Skin of body (tissue), 2 donors: ENCODE data around the gene TRAPPC3. TPM values are rescaled to one million over a fixed set of nuclear protein-coding genes. Genes with fewer than 3 reads are reported as not detected.

Source experiments
- DNase-seq: peaks from one replicate; lab custom pipeline; 2025; lab: John Stamatoyannopoulos, UW
- total RNA-seq: library from RNA; depleted of rRNA; stranded (reverse); fragments of >200 nt; gene quantifications from one replicate; pipeline ENCODE4 v1.2.3, GENCODE V29; 2014

TRAPPC3 gene
- total RNA-seq, 1 donor from 2014 or later: 35.7 TPM

DNA sequence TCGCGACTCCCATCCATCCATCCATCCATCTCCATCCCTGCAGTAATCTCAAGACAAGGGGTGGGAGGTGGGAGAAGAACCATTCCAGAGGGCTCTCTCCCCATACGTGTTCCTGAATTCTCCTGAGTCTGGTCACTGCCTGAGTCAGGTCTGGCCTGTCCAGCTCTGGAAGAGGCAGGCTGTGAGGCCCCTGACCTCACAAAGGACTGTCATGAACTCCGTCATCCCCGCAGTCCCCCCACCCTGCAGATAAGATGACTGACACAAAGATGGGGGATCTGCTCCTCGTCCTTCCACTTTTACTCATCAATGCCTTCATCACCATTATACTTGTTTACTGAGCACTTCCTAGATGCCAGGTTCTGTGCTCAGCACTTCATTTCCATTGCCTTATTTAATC is 5.0 kb upstream of the TRAPPC3 start:
- DNase-seq: no peak

DNA sequence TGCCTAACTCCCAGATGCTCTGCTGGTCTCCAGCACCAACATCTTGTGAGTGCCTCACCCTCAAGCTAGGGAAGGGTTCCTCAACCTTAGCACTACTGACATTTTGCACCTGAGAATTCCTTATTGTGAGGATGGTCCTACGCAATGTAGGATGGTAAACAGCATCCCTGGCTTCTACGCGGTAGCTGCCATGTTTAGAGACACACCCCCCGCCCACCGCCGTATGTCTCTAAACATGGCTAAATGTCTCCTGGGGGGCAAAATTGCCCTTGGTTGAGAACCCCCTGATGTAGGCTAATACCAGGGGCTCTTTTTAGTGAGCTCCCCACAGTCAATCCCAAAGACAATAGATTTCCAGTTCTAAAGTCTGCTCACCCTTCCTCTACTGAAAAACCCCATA is 4.2 kb upstream of the TRAPPC3 start:
- no peak for DNase-seq

DNA sequence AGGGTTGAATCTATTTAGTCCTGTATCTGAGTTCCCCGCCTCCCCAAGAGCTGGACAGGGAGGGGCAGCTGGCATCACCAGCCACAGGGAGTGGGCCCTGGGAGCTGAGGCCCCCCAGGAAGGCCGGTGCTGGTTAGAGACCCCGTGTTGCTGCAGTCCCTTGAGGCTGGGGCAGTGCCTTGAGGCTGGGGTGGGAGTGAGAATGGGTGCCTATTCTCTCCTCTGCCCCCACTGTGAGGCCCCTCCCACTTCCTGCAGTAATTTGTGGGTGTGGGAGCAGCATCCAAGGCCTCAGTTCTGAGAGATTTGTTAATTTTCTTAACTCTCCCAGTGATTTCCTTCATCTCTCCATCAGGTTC is 2.5 kb upstream of the TRAPPC3 start:
- no peak for DNase-seq

DNA sequence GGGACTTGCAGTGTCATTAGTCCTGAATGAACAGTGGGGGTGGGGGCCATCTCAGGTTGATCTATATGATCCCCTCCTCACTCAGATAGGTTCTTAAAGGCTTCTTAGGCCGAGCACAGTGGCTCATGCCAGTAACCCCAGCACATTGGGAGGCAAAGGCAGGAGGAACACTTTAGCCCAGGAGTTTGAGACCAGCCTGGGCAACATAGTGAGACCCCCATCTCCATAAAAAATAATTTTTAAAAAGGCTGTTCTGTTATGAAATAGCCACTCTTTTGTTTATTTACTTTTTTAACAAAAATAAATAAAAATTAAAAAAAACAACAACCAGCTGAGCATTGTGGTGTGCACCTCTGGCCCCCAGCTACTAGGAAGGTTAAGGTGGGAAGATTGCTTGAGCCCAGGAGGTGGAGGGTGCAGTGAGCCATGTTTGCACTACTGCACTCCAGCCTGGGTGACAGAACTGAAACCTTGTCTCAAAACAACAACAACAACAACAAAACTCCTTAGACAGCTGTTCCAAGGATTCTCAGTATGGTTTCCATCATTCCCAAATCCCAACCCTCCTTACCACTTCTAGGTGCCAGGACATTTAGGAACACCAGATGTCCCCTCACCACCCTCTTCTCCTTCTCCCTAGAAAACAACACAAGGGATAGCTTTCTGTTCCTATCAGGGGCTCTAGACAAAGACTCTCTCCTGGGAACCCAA is 2.0 kb upstream of the TRAPPC3 start:
- peak; percentile 61 for DNase-seq

DNA sequence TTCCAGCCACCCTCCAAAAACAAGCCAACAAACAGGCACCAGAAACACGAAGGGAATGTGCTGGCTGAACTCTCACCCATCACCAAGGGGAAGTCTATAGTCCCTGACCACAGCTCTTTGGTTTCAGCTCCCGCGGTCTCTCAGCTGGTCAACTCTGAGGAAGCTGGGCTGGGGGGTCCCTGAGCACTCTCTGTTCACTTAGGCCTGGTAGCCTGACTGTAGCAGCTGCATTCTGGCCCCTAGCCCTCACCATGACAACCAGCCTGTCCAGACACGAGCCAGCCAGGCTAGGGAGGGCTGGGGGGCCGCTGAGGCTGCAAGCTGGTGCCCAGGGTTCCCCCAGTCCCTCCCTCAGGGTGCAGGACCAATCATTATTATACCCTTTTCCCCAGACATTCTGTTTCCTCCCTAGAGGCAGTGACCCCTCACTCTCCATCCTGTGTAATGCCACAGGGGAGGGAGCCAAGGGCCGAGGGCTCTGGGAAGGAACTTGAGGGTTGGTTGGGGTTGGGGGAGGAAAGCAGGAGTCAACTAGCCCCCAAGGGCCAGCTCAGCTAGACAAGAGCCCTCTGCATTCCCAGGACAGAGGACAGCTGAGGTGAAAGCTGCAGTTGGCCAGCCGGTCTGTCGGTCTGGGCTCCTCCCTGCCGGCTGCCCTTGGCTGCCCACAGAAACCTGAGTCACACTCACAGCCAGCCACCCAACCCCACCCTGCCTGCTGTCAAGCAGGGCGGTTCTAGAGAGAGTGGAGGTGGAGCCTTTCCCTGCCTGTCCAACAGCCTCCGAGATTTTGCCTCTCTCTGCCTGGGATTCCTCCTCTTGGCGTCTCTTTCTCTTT is 1.2 kb upstream of the TRAPPC3 start:
- peak; percentile 75 for DNase-seq

- DNase-seq: no peak
Measured at GRCh38 chr1:36149973-36150295, 648 bp upstream of the TRAPPC3 start.

DNA sequence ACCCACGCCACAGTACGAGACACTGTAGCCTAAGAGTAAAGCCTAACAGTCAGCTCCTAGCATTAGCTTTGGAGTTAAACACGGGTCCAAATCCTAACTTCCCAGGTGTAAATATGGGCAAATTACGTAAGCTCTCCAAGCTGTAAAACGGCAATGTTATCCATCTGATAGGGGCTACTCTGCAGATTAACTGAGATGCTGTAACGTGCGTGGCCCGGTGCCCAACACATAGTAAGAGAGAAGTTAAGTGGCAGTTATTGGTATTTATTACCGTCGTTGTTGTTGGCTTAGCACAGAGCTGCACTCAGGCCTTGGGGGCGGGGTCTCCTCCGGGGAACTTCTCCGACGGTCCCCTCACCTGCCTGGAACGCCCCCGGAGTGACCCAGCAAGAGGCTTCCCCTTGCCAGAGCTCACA is 457 bp downstream of the TRAPPC3 start:
- DNase-seq: peak; percentile 69

DNA sequence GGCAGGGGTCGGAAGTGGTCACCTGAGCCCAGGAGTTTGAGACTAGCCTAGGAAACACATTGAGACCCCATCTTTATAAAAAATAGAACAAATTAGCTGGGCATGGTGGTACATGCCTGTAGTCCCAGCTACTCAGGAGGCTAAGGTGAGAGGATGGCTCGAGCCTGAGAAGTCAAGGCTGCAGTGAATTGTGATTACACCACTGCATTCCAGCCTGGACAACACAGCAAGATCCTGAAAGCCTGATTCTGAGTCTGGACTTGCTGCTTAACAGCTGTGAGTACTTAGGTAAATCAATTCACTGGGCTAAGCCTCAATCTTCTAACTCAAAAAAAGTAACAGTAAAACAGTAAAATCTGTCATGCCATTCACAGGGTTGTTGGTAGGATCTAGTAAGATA is 4.9 kb downstream of the TRAPPC3 start:
- DNase-seq: no peak

GRCh38 chr1:36143424-36143823 is 5.9 kb downstream of the TRAPPC3 start:
- no peak for DNase-seq

- DNase-seq: no peak
Measured at GRCh38 chr1:36142121-36142520, 7.2 kb downstream of the TRAPPC3 start.

DNA sequence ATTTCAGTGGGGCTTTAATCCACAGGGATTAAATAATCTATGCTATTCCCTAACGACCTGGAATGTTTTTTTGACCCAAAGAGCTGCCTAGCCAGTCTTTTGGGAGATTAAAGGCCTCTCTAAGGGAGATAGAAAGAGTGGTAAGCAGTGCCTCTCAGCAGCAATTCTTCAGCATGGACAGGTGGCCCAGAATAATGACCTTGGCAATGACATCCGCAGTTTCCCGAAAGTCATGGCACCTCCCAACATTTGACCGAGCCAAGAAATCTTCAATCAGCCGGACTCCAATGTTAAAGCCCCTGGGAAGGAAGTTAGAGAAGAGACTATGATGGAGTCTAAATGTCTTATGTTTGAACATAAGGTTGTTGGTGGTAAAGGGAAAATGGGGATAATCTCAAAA is 9.8 kb downstream of the TRAPPC3 start:
- no peak for DNase-seq

DNA sequence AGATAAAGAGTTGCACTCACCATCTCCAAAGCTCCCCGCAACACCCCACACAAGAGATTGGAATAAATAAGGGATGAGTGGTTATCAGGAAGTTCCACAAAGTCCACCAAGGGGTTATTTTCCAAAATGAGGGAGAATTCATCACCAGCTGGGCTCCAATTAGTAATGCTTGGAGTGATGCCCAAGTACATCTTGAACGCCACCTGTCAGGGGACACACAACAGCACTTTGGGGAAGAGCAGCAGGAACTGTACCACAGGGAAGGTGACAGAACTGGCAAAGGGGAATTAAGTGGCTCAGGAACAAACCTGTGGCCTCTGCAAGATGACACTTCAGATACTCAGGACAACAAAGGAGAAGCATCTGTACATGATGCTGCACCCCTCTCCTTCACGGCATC is 11.5 kb downstream of the TRAPPC3 start:
- DNase-seq: no peak

DNA sequence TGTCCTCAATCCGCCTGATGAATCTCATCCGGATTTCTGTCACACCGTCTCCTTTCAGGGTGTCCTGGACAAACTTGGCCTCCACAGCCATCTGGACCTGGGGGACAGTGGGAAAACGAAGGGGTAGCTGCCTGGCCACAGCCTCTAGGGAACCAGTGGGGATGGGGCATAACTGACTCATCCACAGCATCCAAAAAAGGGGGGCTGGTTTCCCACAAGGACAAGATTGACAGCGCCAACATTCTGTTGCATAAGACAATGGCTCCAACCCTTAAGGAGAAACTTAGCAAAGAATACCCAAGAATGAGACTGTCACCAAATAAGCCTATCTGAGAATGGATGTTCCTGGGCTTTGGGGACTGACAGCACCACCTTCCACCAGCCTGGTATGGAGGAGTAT is 12.1 kb downstream of the TRAPPC3 start:
- DNase-seq: no peak

DNA sequence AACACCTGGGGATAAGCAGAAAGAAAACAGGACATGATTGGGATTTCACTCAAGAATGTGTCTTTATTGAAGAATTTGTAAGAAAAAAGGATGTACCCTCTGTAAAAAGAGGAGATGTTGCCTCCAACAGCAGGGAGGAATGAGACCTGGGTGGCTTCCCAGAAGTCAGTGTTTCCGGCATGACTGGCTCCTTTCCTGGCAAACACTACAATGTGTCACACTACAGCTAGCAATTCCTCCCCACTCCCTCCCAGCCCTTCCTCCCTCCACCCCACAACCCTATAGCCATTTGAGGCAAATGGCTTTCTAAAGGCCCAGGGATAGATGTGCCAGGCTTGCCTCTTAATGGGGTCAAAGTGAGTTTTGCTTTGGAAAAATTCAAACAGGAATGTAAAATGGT is 12.8 kb downstream of the TRAPPC3 start:
- DNase-seq: no peak

- no peak for DNase-seq
Measured at GRCh38 chr1:36135796-36136195, 13.5 kb downstream of the TRAPPC3 start.

DNA sequence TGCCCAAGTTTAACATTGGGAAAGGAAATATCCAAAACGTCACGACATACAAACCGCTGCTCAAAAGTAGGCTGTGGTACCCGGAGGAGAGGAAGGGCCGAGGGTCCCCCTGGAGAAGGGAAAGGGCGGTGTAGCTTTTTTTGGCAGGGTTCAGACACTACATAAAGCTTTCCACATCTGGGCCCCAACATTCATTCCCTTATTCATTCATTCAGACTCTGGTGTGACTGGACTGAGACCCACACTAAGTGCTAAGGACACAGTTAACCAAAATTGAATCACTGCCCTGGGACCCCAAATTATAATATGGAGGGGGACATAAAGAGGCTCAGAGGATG is 14.0 kb downstream of the TRAPPC3 start:
- DNase-seq: no peak

GRCh38 chr1:36134505-36135329 is 14.6 kb downstream of the TRAPPC3 start:
- DNase-seq: peak; percentile 54

- DNase-seq: no peak
Measured at GRCh38 chr1:36134031-36134430, 15.3 kb downstream of the TRAPPC3 start.

DNA sequence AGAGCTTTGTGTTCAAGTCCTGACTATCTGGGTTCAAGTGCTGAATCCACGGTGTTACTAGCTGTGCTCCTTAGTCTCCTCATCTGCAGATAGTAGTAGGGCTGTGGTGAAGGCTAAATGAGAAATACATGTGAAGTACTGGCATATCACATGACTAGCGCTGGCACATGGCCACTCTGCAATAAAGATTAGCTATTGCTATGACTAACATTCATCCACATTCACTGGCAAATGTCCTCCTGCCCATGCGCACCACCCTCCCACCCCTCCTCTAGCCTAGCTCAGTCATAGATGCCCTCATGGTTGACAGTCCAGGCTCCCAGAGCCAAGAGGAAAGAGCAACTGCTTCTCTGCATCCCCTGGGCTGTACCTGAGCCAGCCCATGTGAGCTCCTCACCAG is 15.8 kb downstream of the TRAPPC3 start:
- DNase-seq: peak; percentile 21

DNA sequence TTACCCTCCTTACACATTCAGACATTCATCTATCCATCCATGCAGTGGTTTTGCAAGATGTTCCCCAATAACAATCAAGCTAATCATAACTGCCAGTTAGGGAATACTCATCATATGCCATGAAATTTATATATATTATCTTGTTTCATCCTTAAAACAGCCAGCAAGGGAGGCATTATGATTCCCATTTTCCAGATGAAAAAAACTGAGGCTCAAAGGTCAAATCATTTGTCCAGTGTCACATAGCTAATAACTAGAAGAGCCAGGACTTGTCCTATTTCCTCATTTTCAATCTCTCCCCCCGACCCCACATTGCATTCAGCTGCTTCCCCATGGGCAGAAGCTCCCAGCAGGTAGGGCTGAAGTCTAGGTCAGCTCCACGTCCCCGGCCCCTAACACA is 17.3 kb downstream of the TRAPPC3 start:
- DNase-seq: no peak

- no peak for DNase-seq
Measured at GRCh38 chr1:36128905-36129206, 20.4 kb downstream of the TRAPPC3 start.

- no peak for DNase-seq
Measured at GRCh38 chr1:36128126-36128904, 21.0 kb downstream of the TRAPPC3 start.
